HG03432 (cell line): ENCODE data around the gene TMEM52.

Experiments used
- ATAC-seq: cut with Tn5 transposase; IDR thresholded peaks from one replicate; pipeline ENCODE4 v1.9.1; 2021; ENCODE audit warnings: mild to moderate bottlenecking, moderate library complexity; ENCODE audit not compliant: unreplicated experiment

Gene TMEM52

GRCh38 chr1:1916851-1917251 is 2.2 kb downstream of the TMEM52 start:
- ATAC-seq, result no peak

- no peak for ATAC-seq
Measured at GRCh38 chr1:1915911-1916840, 2.9 kb downstream of the TMEM52 start.

GRCh38 chr1:1914971-1915692 is 3.9 kb downstream of the TMEM52 start, which contains the start of gene CALML6:
TSS of gene CALML6 (plus strand) at chr1:1915260. CDS start at chr1:1915281, 21 bp downstream.
- no peak for ATAC-seq

- ATAC-seq, result no peak
Measured at GRCh38 chr1:1914101-1914970, 4.7 kb downstream of the TMEM52 start.

GRCh38 chr1:1911350-1912041 is 7.6 kb downstream of the TMEM52 start:
- ATAC-seq, result no peak

GRCh38 chr1:1910651-1911331 is 8.3 kb downstream of the TMEM52 start:
- no peak for ATAC-seq

GRCh38 chr1:1910033-1910465 is 9.0 kb downstream of the TMEM52 start:
- no peak for ATAC-seq

GRCh38 chr1:1908506-1908791 is 10.6 kb downstream of the TMEM52 start:
- ATAC-seq, result peak; percentile 21

- ATAC-seq, result no peak
Measured at GRCh38 chr1:1907098-1907736, 11.9 kb downstream of the TMEM52 start.

GRCh38 chr1:1906185-1907097 is 12.6 kb downstream of the TMEM52 start:
- no peak for ATAC-seq

GRCh38 chr1:1903224-1903623 is 15.9 kb downstream of the TMEM52 start:
- ATAC-seq, result no peak

GRCh38 chr1:1901641-1902294 is 17.3 kb downstream of the TMEM52 start:
- ATAC-seq, result no peak

GRCh38 chr1:1900883-1901640 is 18.0 kb downstream of the TMEM52 start:
- no peak for ATAC-seq

GRCh38 chr1:1899967-1900327 is 19.1 kb downstream of the TMEM52 start:
- ATAC-seq, result no peak

- ATAC-seq, result no peak
Measured at GRCh38 chr1:1899266-1899966, 19.7 kb downstream of the TMEM52 start.

- ATAC-seq, result no peak
Measured at GRCh38 chr1:1898246-1898933, 20.7 kb downstream of the TMEM52 start.
